DMS153 (cell line): ENCODE measurements around the gene EFNB2.

Experiments used
- DNase-seq: peaks from one replicate; lab custom pipeline; 2025; lab: John Stamatoyannopoulos, UW

EFNB2 gene

DNA sequence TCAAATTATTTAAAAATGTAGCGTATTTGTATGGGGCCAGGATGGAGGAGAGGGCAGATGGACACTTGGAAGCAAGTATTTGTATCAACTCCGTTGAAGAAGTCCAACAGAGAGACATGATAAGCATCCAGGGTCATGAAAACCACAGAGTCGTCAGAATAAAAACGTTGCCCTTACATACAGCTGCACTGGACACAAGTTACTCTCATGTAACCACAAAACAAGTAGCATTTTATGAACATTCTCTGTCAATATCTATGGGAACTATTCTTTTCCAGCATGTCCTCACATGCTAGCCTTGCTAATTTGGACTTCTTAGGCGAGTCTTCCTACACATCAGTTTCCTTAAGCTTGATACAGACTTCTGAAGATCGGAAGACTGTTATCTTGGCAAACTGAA is 35.0 kb downstream of the EFNB2 start:
- DNase-seq: no peak

DNA sequence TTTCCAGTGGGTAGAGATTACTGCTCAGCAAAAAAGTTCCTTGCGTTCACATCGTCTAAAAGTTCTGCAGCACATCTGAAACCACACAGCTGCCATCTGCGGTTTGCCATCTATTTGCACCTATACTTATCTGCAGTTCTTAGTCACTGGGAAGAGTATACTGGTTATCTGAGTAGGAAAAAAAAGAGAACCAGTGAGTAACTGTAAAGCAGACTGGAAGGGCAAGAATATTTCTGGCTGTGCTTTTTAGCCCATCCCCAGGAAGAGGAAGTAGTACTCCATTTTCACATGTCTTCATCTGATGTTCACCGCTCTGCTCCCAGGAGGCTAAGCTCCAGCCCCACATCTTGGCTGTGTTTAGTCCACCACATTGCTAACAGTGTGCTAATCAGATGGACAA is 35.6 kb downstream of the EFNB2 start:
- DNase-seq: no peak

DNA sequence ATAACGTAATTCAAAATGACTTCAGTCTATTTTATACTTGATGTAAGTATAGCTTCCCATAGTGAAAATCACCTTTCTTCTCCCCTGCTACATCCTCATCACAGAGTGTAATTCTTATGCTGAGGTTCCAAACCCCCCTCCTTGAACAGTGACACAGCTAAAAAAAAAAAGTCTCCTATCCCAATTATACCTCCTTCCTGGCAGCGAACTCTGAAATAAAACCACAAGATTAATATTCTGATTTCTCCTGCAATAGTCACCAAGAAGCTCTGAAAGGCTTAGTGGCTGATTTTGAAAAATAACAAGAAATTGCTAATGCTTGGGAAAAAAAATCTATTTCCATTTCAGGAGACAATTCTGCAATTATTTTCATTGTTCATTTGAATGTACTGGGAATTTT is 36.3 kb downstream of the EFNB2 start:
- no peak for DNase-seq

GRCh38 chr13:106498571-106498970 is 36.9 kb downstream of the EFNB2 start:
- no peak for DNase-seq

DNA sequence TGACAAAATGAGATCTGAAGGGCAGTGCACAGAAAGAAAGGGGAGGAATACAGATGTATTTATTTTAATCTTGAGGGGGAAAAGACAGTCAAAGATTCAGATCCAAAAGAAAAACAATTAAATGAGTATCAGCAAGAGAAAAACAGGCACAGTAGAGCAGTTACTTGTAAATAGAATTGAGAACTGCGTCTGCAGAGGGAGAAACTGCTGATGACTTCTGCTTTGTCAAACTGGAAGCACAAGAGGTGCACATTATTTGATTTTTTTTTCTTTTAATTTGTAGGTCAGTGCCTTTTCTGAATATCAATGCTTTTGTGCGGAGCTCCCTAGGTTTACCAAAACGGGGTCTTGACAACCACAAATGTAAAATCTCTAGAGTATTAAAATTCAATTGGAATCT is 37.3 kb downstream of the EFNB2 start:
- DNase-seq: no peak

DNA sequence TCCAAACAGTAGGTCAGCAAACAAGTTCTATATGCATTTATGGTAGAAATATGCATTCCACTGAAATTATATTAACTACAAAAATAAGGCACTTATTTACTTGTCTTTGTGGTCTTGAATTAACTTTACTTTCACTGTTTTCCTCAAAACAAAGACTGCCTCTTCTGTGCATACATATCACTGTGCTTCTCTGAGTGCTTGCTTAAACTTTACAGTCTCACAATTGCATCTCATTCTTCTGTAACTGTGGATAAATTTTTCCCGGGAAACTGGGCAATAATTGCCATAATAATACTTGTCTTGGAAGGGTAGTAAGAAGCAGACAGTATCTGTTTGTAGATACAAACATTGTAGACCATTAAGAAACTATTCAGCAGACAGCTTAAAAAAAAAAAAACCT is 38.4 kb downstream of the EFNB2 start:
- DNase-seq: no peak

- DNase-seq: peak; percentile 69
Observed at GRCh38 chr13:106496072-106496997, 39.1 kb downstream of the EFNB2 start.

DNA sequence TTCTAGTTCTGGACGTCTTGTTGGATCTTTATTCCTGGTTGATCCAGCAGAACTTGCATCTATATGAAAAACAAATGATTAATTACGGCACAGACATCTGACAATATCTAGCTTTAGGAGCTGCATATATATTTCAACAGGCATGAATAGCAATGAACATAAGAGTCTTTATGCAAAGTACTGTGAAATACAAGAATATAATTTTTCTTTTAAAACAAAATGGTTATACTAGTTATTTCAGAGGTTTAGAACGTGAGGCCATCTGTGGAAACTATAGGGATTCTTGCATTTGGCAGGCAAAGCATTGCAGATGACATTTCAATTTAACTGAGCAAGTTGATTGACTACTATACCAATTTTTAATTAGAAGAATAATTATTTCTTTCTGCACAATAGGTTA is 40.5 kb downstream of the EFNB2 start:
- no peak for DNase-seq

DNA sequence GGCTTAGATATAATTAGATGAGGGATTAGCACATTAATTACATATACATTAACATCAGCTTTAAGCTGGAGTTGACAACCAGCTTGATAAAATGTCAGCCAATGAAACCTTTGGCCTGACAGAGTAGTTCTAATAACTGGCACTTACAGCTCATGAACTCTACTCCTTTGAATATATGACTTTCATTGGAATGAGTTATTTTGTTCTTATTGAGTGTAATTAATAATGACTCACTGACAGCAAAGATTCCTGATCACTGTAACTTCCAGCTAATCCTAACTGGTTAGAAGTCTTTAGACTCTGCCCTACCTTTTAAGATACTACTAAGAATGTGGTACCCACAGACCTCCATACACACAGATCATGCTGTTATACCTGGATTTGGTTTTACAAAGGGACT is 41.0 kb downstream of the EFNB2 start:
- no peak for DNase-seq

- DNase-seq: no peak
Observed at GRCh38 chr13:106493533-106494220, 41.8 kb downstream of the EFNB2 start.

- no peak for DNase-seq
Observed at GRCh38 chr13:106492588-106493475, 42.6 kb downstream of the EFNB2 start.

DNA sequence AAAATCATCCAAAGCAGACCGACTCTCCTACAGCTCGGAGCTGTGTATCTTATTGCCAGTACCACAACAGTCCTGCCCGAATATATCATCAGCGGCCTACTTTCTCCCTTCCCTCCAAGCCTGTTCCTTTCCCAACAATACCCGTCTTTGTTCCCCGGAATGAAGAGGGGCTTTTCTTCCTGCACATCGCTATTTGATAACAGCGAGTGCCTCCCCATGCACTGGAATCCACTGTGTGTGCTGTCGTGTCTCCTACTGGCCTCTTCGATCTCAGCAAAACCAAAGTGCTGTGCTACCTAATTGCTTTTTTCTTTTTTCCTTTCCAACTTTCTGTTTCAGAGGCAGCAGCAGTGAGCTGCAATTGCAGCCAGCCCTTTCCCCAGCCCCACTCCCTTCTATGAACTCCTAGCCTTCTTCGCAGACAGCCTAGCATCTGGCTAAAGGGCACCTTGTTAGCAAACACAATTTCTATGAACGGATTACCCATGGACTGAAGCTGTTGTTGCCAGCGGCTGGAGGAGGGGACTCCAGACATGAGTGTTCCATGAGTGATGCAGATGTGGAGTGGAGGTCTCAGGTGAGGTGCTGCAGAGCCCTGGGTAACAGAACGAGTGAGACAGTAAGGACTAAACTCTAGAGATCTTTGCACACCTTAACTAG is 43.4 kb downstream of the EFNB2 start:
- DNase-seq: no peak

DNA sequence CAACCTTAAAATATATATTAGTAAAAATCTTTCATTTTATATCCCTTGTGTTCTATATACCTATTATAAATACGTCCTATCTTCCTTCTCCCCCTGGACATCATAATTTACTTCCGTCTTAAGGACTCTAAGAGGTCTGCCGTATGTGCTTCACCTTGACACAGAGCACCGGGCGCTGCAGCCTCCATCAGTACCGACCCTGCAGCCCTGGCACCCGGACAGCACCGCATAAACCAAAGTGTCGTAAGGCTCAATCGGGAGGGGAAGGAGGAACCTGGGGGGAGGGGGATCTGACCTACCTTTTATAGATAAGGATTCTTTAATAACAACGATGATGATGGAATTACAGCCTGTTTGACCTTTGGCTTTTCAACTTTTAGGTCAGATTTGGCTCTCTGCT is 44.0 kb downstream of the EFNB2 start:
- DNase-seq: no peak

DNA sequence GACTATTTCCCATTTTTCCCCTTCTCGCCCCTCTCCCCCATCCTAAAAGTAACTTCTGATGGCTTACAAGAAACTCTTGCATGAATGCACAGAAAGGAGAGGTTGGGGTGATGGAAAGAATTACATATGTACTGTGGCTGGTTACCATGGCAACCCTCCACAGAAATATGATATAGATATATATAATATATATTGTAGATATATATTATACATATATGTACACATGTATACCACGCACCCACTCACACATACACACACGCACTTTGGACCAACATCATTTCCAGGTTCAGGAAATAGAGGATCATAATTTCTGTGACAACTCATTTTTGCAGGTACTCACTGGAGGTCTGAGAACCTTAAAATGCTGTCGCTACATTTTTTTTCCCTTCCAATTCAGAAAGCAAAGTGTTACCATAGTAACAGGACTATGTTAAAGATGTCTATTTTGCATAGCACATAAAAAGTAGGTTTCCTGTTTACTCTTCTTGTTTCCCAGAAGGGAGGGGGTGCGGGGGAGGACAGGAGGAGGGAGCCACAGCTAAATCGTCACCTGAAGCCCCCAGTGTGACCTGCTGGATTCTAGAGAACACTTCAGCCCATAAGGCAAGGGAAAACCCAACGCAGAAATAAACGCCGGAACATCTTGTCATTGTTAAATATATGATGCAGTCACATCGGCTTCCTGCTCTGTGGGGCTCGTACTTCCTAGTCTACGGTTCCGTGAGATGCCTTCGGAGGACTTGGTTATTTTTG is 44.7 kb downstream of the EFNB2 start:
- DNase-seq: no peak

DNA sequence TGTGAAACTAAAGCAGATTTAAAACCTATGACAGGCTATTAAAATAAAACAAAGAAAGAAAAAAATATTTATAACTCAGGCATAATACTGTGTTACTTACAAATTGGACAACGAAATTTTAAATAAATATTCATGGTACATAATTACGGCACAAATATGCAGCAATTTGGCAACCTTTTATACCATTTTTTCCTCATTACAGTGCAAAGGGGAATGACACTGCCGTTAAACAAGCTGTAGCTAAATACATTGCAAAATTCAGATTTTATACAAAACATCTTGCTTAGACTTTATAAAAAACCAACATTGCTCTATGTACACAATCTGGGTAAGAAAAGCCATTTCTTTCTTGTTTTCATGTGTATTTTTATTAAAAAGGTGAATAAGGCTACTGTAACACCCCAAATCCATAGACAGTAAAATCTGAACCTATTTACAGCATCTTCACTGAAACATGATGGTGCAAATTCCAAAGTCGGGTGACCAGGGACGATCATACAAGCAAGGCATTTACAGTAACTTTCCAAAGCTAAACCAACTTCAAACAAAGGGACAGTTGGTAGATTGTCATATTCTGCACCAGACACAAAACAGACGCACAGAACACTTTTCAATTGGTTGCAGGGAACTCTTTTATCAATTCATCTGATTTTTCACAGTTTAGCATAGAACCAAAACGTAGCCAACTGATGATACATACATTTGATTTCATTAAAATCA is 45.5 kb downstream of the EFNB2 start:
- DNase-seq: no peak

- DNase-seq: no peak
Observed at GRCh38 chr13:106488686-106489085, 46.8 kb downstream of the EFNB2 start.

DNA sequence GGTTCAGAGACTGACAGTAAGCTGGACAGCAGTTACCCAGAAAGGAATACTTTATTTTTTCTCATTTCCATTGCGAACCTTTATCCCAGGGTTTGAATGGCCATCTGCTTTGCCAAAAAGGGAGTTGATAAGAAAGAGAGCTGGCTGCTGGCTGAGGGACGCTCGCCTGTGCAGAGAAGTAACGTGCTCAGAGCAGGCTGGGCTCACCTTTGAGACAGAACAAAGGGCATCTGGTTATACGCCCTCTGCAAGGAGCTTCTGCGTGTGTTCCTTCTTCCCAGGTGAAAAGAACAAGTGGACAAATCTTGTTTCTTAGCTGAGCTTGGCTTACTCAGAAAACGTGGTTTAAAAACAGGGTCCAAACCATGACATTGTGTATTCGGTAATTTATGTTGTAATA is 47.4 kb downstream of the EFNB2 start:
- no peak for DNase-seq

DNA sequence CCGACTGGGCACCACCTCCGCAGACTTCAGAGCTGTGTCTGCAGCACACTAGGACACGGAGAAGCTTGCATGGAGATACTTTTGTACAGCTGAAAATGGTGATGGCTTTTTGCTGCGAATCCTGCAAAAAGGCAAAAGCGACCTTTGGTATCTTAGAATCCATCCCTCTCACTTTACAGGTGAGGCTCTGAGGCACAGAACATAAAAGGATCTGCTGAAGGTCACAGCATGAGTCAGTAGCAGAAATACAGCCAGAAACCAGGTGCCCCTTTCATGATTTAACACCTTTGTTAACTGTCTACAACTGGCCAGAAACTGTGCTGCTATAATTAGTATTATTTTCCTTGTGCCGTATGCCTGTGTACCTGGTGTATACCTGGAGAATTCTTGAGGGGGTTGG is 48.3 kb downstream of the EFNB2 start:
- no peak for DNase-seq

- DNase-seq: no peak
Observed at GRCh38 chr13:106486287-106486686, 49.2 kb downstream of the EFNB2 start.

DNA sequence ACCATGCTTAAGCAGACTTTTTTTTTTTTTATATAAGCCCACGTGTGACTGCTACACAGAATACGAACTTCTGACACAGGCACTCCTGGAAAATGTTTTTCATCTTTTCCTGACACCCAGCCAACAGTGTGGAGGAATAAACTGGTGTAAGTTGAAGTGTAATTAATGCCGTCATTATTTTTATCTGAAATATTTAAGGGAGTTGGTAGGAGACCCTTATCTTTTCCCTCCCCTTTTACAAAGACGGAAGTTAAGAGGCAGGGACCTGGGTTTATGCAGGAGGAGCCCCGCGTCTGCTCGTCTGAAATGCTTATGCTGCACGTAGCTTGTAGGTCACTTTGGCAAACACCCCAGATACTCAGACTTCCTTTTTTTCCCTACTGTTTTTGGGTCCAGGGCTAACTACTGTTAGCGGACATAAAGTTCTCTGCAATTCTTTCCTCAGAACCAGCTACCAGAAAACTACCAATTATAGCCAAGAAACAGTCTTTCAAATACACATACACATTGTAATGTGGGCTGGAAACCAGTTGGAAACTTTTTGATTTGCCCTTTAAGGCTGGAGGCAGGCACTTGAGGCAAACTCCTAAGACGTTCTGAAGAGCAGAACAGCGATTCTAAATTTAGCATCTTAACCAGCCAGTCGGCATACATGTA is 50.8 kb downstream of the EFNB2 start:
- no peak for DNase-seq
